Fibroblast of lung (primary cell): ENCODE measurements around the gene PCSK4. TPM values are rescaled to one million over a fixed set of nuclear protein-coding genes. Genes with fewer than 3 reads are reported as not detected.

ENCODE experiments used
- DNase-seq, 2 donors: peaks; one replicate each; pipeline versions ENCODE4 v3.0.0 to v3.0.0-alpha.2; 2010; ENCODE audit warnings: low read depth in 2 of 2
- H2AFZ ChIP-seq: 2 replicates; pipeline ENCODE4 v1.5.1; 2012; ENCODE audit warnings: low read length, control low read depth, inconsistent platforms
- H3K27ac ChIP-seq: 2 replicates; pipeline ENCODE4 v1.5.1; 2011; ENCODE audit warnings: low read length, control low read depth; ENCODE audit not compliant: insufficient read depth
- H3K27me3 ChIP-seq: 2 replicates; pipeline ENCODE4 v1.5.1; 2011; ENCODE audit warnings: mild to moderate bottlenecking, low read length; ENCODE audit not compliant: control insufficient read depth, insufficient read depth
- H3K36me3 ChIP-seq: 2 replicates; pipeline ENCODE4 v1.5.1; 2011; ENCODE audit warnings: low read length; ENCODE audit not compliant: control insufficient read depth, insufficient read depth
- H3K4me1 ChIP-seq: 2 replicates; pipeline ENCODE4 v1.5.1; 2011; ENCODE audit warnings: low read length; ENCODE audit not compliant: control insufficient read depth, insufficient read depth; ENCODE audit errors: extremely low read depth
- H3K4me2 ChIP-seq: 2 replicates; pipeline ENCODE4 v1.5.1; 2011; ENCODE audit warnings: low read length, control low read depth; ENCODE audit not compliant: insufficient read depth; ENCODE audit errors: extremely low read depth
- H3K4me3 ChIP-seq, 4 experiments: fragments of 200-600 bp in 1 of 4; sonication (generic) in 1 of 4; replicated peaks in 1 of 4; 2 replicates each; pipeline ENCODE4 v1.5.1; 2011 to 2016; ENCODE audit warnings: low read length in 4 of 4, low read depth in 3 of 4, mild to moderate bottlenecking in 3 of 4, control low read depth in 2 of 4, inconsistent platforms in 1 of 4, mixed read lengths in 1 of 4; ENCODE audit not compliant: insufficient read depth in 1 of 4; ENCODE audit errors: control extremely low read depth in 1 of 4
- H3K79me2 ChIP-seq: 2 replicates; pipeline ENCODE4 v1.5.1; 2012; ENCODE audit warnings: mild to moderate bottlenecking, low read length, inconsistent platforms; ENCODE audit not compliant: control insufficient read depth, insufficient read depth
- H3K9ac ChIP-seq: 2 replicates; pipeline ENCODE4 v1.5.1; 2011; ENCODE audit warnings: mild to moderate bottlenecking, low read length, control low read depth; ENCODE audit not compliant: insufficient read depth
- H3K9me3 ChIP-seq: 2 replicates; pipeline ENCODE4 v1.5.1; 2012; ENCODE audit warnings: low read depth, low read length; ENCODE audit not compliant: control insufficient read depth, insufficient read depth
- H4K20me1 ChIP-seq: 2 replicates; pipeline ENCODE4 v1.5.1; 2011; ENCODE audit warnings: low read length; ENCODE audit not compliant: control insufficient read depth, insufficient read depth; ENCODE audit errors: extremely low read depth
- EZH2 ChIP-seq: IDR thresholded peaks from 2 replicates; pipeline ENCODE4 v1.5.1; 2012; ENCODE audit warnings: low read length, control low read depth, mild to moderate bottlenecking; ENCODE audit errors: missing control alignments
- polyA plus RNA-seq, 2 donors: library from polyadenylated mRNA; depleted of rRNA in 1 of 2; stranded (reverse) in 1 of 2; unstranded in 1 of 2; fragments of >200 nt; gene quantifications; 2 replicates each; pipeline ENCODE4 v1.2.1, GENCODE V29; 2011 to 2012; ENCODE audit warnings: missing spikeins in 1 of 2
- total RNA-seq: library from RNA; depleted of rRNA; stranded (reverse); fragments of >200 nt; gene quantifications from 2 replicates; pipeline ENCODE4 v1.2.1, GENCODE V29; 2014
- TF ChIP-seq, protein P1 (sequence below), 2 donors: IDR thresholded peaks in 1 of 2; conservative IDR thresholded peaks in 1 of 2; 1 replicate in 1 of 2; 2 replicates in 1 of 2; pipeline ENCODE4 v1.5.1; 2011 to 2012; ENCODE audit warnings: low read length in 2 of 2, control low read depth in 1 of 2, inconsistent platforms in 1 of 2, low read depth in 1 of 2, mild to moderate bottlenecking in 1 of 2

Gene PCSK4
- total and polyA plus RNA-seq, 2 donors (not counting 1 experiment from before 2014, with no cell fraction given), result 0.28 to 3.5 TPM

GRCh38 chr19:1534972-1535371, 44.8 kb upstream of the PCSK4 start:
- no peak for DNase-seq
- no peaks in the 10 kb centered on the region for H3K9me3 ChIP-seq
- H3K4me3 ChIP-seq, result no peak overlapping the region
- TF ChIP-seq EZH2, result no peak
- TF ChIP-seq, protein P1, sequence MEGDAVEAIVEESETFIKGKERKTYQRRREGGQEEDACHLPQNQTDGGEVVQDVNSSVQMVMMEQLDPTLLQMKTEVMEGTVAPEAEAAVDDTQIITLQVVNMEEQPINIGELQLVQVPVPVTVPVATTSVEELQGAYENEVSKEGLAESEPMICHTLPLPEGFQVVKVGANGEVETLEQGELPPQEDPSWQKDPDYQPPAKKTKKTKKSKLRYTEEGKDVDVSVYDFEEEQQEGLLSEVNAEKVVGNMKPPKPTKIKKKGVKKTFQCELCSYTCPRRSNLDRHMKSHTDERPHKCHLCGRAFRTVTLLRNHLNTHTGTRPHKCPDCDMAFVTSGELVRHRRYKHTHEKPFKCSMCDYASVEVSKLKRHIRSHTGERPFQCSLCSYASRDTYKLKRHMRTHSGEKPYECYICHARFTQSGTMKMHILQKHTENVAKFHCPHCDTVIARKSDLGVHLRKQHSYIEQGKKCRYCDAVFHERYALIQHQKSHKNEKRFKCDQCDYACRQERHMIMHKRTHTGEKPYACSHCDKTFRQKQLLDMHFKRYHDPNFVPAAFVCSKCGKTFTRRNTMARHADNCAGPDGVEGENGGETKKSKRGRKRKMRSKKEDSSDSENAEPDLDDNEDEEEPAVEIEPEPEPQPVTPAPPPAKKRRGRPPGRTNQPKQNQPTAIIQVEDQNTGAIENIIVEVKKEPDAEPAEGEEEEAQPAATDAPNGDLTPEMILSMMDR (conservative IDR thresholded peaks at IDR 0.05 in 1 of 2, IDR thresholded peaks at IDR 0.05 in 1 of 2; ENCODE audit: low read depth in 1 of 2, low read length in 2 of 2), result no peak
- no peak overlapping the region for H3K4me2 ChIP-seq
- H3K27me3 ChIP-seq, result no peaks in the 10 kb centered on the region
- H2AFZ ChIP-seq, result no peak overlapping the region
- H3K4me1 ChIP-seq, result no peaks in the 10 kb centered on the region
- H3K36me3 ChIP-seq, result no peaks in the 10 kb centered on the region
- no peaks in the 10 kb centered on the region for H3K79me2 ChIP-seq
- no peaks in the 10 kb centered on the region for H4K20me1 ChIP-seq
- H3K9ac ChIP-seq, result no peak overlapping the region
- H3K27ac ChIP-seq, result no peak overlapping the region

- H3K4me3 ChIP-seq, result no peak overlapping the region
- no peaks in the 10 kb centered on the region for H4K20me1 ChIP-seq
- no peak overlapping the region for H3K4me2 ChIP-seq
- no peaks in the 10 kb centered on the region for H3K36me3 ChIP-seq
- H3K27me3 ChIP-seq, result no peaks in the 10 kb centered on the region
- no peak overlapping the region for H3K9ac ChIP-seq
- no peak for TF ChIP-seq EZH2
- TF ChIP-seq, protein P1 (conservative IDR thresholded peaks at IDR 0.05 in 1 of 2, IDR thresholded peaks at IDR 0.05 in 1 of 2; ENCODE audit: low read depth in 1 of 2, low read length in 2 of 2), result no peak
- DNase-seq, result no peak
- H3K27ac ChIP-seq, result no peak overlapping the region
- no peaks in the 10 kb centered on the region for H3K4me1 ChIP-seq
- no peaks in the 10 kb centered on the region for H3K9me3 ChIP-seq
- no peaks in the 10 kb centered on the region for H3K79me2 ChIP-seq
- H2AFZ ChIP-seq, result no peak overlapping the region
Observed at GRCh38 chr19:1533510-1534150, 43.5 kb upstream of the PCSK4 start.

GRCh38 chr19:1532003-1532402, 41.9 kb upstream of the PCSK4 start:
- Histone ChIP-seq H3K4me3 (no peak overlapping the region), H3K9me3 (no peaks in the 10 kb centered on the region), H2AFZ (no peak overlapping the region), H3K79me2 (no peaks in the 10 kb centered on the region), H4K20me1 (no peaks in the 10 kb centered on the region), H3K9ac (no peak overlapping the region), H3K27ac (no peak overlapping the region), H3K27me3 (no peaks in the 10 kb centered on the region), H3K4me2 (no peak overlapping the region), H3K36me3 (no peaks in the 10 kb centered on the region), H3K4me1 (no peaks in the 10 kb centered on the region)
- DNase-seq, result no peak
- TF ChIP-seq EZH2, result no peak
- TF ChIP-seq, protein P1 (conservative IDR thresholded peaks at IDR 0.05 in 1 of 2, IDR thresholded peaks at IDR 0.05 in 1 of 2; ENCODE audit: low read depth in 1 of 2, low read length in 2 of 2), result no peak
